Naive B cell (primary cell): ENCODE data around the gene ASB18. TPM values are rescaled to one million over a fixed set of nuclear protein-coding genes. Genes with fewer than 3 reads are reported as not detected.

Experiments
- ATAC-seq, 2 donors: fragments of 150-1000 bp; cut with Tn5 transposase; 2 replicates each; pipeline ENCODE4 v1.10.0; 2021; ENCODE audit warnings: low read depth in 2 of 2, mild to moderate bottlenecking in 2 of 2, moderate library complexity in 2 of 2
- DNase-seq: peaks from one replicate; pipeline ENCODE4 v3.0.0; 2022
- H3K27ac Mint-ChIP-seq, 6 donors: one replicate each; pipeline ENCODE4 v1.8.0; 2020 to 2022; ENCODE audit warnings: mild to moderate bottlenecking in 6 of 6, mixed read lengths in 6 of 6, moderate library complexity in 5 of 6, inconsistent platforms in 2 of 6
- H3K27me3 Mint-ChIP-seq, 3 donors: one replicate each; pipeline ENCODE4 v1.8.0; 2021 to 2022; ENCODE audit warnings: mixed read lengths in 3 of 3, mild to moderate bottlenecking in 1 of 3
- H3K36me3 Mint-ChIP-seq, 2 donors: one replicate each; pipeline ENCODE4 v1.8.0; 2020 to 2022; ENCODE audit warnings: mixed read lengths in 2 of 2, inconsistent platforms in 1 of 2, mild to moderate bottlenecking in 1 of 2
- H3K4me1 Mint-ChIP-seq, 3 donors: one replicate each; pipeline ENCODE4 v1.8.0; 2020 to 2022; ENCODE audit warnings: mixed read lengths in 3 of 3, inconsistent platforms in 1 of 3, mild to moderate bottlenecking in 1 of 3, moderate library complexity in 1 of 3
- H3K4me3 Mint-ChIP-seq, 8 donors: one replicate each; pipeline ENCODE4 v1.8.0; 2020 to 2022; ENCODE audit warnings: mild to moderate bottlenecking in 8 of 8, mixed read lengths in 8 of 8, moderate library complexity in 8 of 8, inconsistent platforms in 2 of 8
- H3K9me3 Mint-ChIP-seq, 7 donors: one replicate each; pipeline ENCODE4 v1.8.0; 2020 to 2022; ENCODE audit warnings: mixed read lengths in 7 of 7, mild to moderate bottlenecking in 5 of 7, inconsistent platforms in 2 of 7, moderate library complexity in 1 of 7
- polyA plus RNA-seq, 6 donors: library from polyadenylated mRNA; unstranded; fragments of 300-500 nt; fragmentation: Illumina TruSeq; gene quantifications; one replicate each; pipeline ENCODE4 v1.2.3, GENCODE V29; 2021; ENCODE audit warnings: low read depth in 6 of 6

ASB18 gene
- polyA plus RNA-seq, 6 donors from 2014 or later, result not detected

DNA sequence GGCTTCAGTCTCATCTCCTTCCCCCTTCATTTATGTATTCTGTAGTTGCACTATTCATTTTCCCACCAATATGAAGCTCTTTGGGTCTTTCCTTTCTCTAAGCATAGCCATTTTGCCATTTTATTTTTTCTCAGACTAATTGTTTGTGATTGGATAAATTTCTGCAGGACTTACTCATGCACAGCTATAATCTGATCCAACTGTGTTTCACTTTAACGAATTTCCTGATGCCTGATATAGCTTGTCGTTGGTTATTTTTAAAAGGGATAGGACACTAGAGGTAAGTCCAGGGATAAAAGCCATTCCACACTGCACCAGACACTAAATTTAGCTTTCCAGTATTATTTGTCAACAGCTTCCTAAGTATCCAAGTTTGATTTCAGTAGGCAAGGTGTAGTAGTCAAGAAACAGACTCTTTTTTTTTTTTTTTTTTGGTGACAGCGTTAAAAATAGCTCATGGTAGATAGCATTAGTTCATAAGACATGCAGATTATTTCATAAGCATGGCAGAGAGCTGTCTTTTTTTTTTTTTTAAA, 17.4 kb downstream of the ASB18 start:
- H3K4me3 Mint-ChIP-seq, result no peak overlapping the region
- H3K9me3 Mint-ChIP-seq, result peaks cover 0 to 3% (median 0%) of the 10 kb centered on the region in 7 donors
- no peaks in the 10 kb centered on the region for H3K36me3 Mint-ChIP-seq
- no peak overlapping the region for H3K27ac Mint-ChIP-seq
- ATAC-seq, result no peak
- H3K4me1 Mint-ChIP-seq, result no peaks in the 10 kb centered on the region
- no peak for DNase-seq
- H3K27me3 Mint-ChIP-seq, result peaks cover 5 to 28% (median 14%) of the 10 kb centered on the region in 3 donors

- Mint-ChIP-seq H3K4me1 (no peaks in the 10 kb centered on the region), H3K27ac (no peak overlapping the region), H3K27me3 (peaks cover 13 to 41% (median 18%) of the 10 kb centered on the region in 3 donors), H3K36me3 (no peaks in the 10 kb centered on the region), H3K4me3 (no peak overlapping the region), H3K9me3 (peaks cover 0 to 3% (median 0%) of the 10 kb centered on the region in 7 donors)
- ATAC-seq (no peak), DNase-seq (no peak)
Observed at GRCh38 chr2:236244256-236244655, 19.9 kb downstream of the ASB18 start.

DNA sequence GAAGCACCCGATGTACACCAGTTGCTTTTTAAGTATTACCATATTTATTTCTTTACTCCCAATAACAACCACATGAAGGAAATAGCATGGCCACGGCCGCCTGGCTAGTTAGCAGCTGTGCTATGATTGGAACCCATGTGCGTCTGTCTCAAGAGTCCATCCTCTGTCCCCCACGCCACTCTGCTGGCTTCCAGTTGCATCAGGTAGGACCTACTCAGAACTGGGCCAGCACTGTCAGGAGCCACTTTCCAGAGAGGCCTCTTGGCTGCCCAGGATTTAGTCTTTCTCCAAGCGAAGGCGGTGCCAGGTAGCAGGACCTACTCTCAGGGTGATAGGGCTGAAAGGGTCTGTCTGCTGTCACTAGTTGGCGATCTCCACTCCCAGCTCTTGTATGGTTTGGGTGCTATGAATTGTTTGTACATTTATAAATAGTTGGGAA, 22.1 kb downstream of the ASB18 start:
- Mint-ChIP-seq H3K9me3 (peaks cover 0 to 8% (median 0%) of the 10 kb centered on the region in 7 donors), H3K4me1 (peaks cover 0 to 5% (median 4%) of the 10 kb centered on the region in 3 donors), H3K27ac (no peak overlapping the region), H3K36me3 (peaks cover 0 to 8% of the 10 kb centered on the region in 2 donors), H3K27me3 (peaks cover 18 to 49% (median 31%) of the 10 kb centered on the region in 3 donors), H3K4me3 (no peak overlapping the region)
- DNase-seq, result no peak
- no peak for ATAC-seq

- Mint-ChIP-seq H3K4me3 (no peak overlapping the region), H3K27me3 (peaks cover 20 to 53% (median 34%) of the 10 kb centered on the region in 3 donors), H3K36me3 (peaks cover 0 to 8% of the 10 kb centered on the region in 2 donors), H3K27ac (no peak overlapping the region), H3K4me1 (peaks cover 0 to 5% (median 4%) of the 10 kb centered on the region in 3 donors), H3K9me3 (peaks cover 0 to 8% (median 0%) of the 10 kb centered on the region in 7 donors)
- DNase-seq (no peak), ATAC-seq (no peak)
Observed at GRCh38 chr2:236241181-236242056, 22.8 kb downstream of the ASB18 start.

DNA sequence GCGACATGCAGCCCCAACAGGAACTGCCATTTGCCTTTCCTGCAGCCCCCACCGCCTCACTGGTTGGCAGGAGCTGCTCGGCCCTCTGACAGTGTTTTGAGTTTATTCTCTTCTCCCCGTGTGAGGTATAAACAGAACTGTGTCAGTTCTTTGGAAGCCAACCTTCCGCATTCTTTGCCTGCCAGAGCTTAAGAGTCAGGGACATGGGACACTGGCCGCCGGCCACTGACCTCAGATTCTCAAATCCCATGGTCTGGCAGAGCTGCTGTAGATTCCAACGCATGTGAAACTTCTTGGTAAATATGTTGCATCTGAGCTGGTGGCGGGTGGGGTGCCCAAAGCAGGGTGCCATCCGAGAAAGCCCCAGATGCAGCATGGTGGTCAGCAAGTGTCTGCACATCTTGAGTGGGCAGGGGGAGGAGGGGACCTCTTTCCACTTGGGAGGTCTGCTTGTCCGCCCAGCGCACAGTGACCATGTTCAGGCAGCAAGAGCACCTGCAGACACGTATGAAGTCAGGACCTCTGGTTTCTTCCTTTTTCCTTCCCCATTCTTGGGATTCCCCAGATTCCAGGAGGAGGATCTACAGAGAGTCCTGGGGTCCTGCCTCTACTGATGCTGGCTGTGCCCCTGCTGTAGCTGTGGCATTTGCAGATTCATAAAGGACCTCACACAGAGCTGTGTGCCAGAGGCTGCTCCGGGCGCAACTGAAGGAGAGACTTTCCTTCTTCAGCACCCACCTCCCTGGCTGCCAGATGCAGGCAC, 23.8 kb downstream of the ASB18 start:
- ATAC-seq (no peak), DNase-seq (no peak)
- Mint-ChIP-seq H3K4me3 (peak overlapping the region in 1 of 8 donors; percentile 74), H3K4me1 (peaks cover 0 to 5% (median 4%) of the 10 kb centered on the region in 3 donors), H3K27me3 (peaks cover 30 to 58% (median 38%) of the 10 kb centered on the region in 3 donors), H3K27ac (no peak overlapping the region), H3K36me3 (peaks cover 0 to 8% of the 10 kb centered on the region in 2 donors), H3K9me3 (peaks cover 0 to 6% (median 1%) of the 10 kb centered on the region in 7 donors)

DNA sequence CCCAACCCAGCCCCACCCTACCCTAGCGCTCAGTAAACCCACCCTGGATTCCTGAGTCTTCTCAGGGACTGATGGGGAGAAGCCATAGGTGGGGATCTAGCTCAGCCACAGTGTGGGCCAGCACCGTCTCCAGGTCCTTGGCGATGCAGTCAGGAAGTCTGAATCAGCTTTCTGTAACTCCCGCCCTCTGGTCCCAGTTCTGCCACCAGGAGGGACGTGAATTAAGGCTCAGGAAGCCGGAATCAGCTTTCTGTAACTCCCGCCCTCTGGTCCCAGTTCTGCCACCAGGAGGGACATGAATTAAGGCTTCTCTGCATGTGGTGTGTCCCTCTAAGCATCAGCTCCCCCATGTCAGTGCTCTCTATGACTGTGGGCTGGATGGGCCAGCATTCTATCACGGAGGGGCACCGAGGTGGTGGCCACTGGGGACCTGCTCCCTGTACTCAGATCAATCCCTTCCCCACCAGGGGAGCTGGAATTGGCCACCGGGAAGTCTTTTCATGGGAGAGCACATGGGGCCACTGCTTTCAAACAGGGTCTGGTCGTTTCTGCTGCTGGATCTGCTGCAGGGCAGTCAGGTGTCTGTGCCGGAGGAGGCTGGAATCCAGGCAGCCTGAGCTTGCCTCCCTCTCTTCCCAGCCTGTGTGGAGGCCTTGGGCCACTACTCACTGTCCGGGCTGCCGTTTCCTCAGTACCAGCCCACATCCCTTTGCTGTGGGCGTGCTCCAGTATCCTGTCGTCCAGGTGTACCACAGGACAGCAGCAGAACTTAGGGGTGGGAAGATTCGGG, 24.7 kb downstream of the ASB18 start:
- Mint-ChIP-seq H3K27ac (no peak overlapping the region), H3K27me3 (peaks cover 35 to 58% (median 36%) of the 10 kb centered on the region in 3 donors), H3K9me3 (peaks cover 0 to 9% (median 5%) of the 10 kb centered on the region in 7 donors), H3K4me1 (peaks cover 0 to 5% (median 4%) of the 10 kb centered on the region in 3 donors), H3K4me3 (no peak overlapping the region), H3K36me3 (peaks cover 0 to 8% of the 10 kb centered on the region in 2 donors)
- DNase-seq (no peak), ATAC-seq (no peak)

DNA sequence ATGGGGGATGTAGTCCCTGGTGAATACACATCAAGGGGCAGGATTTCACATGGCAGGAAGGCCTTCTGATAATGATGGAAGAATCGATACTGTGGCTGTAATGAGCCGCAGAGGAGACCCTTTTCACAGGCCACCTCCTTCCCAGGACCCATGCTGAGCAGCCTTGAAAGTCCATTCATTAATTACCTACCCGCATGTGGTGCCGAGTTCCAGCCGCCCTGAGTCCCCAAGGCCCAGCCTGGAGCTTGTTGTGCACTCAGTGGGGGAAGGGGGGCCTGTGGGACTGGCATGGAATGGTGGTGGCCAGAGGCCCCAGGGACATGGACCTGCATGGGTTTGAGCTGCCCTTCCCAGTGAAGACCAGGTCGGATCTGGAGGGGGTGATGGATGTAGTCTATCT, 25.5 kb downstream of the ASB18 start:
- peaks cover 0 to 5% (median 4%) of the 10 kb centered on the region in 3 donors for H3K4me1 Mint-ChIP-seq
- peaks cover 0 to 8% of the 10 kb centered on the region in 2 donors for H3K36me3 Mint-ChIP-seq
- no peak overlapping the region for H3K27ac Mint-ChIP-seq
- ATAC-seq (no peak), DNase-seq (no peak)
- H3K27me3 Mint-ChIP-seq, result peaks cover 36 to 62% (median 43%) of the 10 kb centered on the region in 3 donors
- peaks cover 0 to 13% (median 9%) of the 10 kb centered on the region in 7 donors for H3K9me3 Mint-ChIP-seq
- H3K4me3 Mint-ChIP-seq, result peak overlapping the region in 1 of 8 donors; percentile 59

DNA sequence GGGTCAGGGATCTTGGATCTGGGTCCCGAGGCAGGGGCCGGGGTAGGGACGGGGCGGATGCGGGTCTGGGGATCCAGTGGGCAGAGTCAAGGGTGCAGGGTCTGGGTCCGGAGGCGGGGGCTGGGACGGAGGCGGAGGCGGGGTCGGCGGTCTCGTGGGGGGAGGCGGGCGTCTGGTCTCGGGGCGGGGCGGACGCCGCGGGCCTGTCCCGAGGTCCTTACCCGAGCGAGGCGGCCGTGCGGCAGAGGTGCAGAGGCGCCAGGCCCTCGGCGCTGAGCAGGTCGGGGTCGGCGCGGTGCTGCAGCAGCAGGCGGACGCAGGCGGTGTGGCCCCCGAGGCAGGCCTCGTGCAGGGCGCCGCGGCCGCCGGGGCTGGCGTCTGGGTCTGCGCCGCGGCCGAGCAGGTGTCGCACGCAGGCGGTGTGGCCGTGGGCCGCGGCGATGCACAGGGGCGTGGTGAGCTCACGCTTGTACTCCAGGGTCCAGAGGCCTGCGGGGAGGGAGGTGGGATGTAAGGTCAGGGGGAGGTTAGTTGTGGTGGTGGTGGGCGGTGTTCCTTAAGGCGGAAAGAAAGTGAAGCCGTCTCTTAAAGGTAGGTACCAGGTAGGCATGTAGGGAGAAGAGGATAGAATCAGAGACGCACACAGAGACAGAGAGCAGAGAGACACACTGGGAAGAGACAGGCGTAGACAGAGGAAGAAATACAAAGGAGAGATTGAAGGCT, 26.6 kb downstream of the ASB18 start:
- Mint-ChIP-seq H3K36me3 (peaks cover 0 to 8% of the 10 kb centered on the region in 2 donors), H3K9me3 (peaks cover 1 to 13% (median 10%) of the 10 kb centered on the region in 7 donors), H3K27me3 (peaks cover 36 to 62% (median 46%) of the 10 kb centered on the region in 3 donors), H3K27ac (no peak overlapping the region), H3K4me1 (peaks cover 0 to 5% (median 4%) of the 10 kb centered on the region in 3 donors), H3K4me3 (no peak overlapping the region)
- DNase-seq (no peak), ATAC-seq (no peak)

GRCh38 chr2:236236559-236237452, 27.4 kb downstream of the ASB18 start:
- Mint-ChIP-seq H3K9me3 (peaks cover 4 to 21% (median 10%) of the 10 kb centered on the region in 7 donors), H3K27me3 (peaks cover 41 to 62% (median 46%) of the 10 kb centered on the region in 3 donors), H3K36me3 (peaks cover 0 to 8% of the 10 kb centered on the region in 2 donors), H3K27ac (no peak overlapping the region), H3K4me3 (no peak overlapping the region), H3K4me1 (peaks cover 0 to 5% (median 4%) of the 10 kb centered on the region in 3 donors)
- DNase-seq, result no peak
- no peak for ATAC-seq

GRCh38 chr2:236229186-236229585, 35.0 kb downstream of the ASB18 start:
- H3K4me3 Mint-ChIP-seq, result no peak overlapping the region
- peaks cover 11 to 62% (median 37%) of the 10 kb centered on the region in 7 donors for H3K9me3 Mint-ChIP-seq
- no peak for ATAC-seq
- H3K4me1 Mint-ChIP-seq, result no peaks in the 10 kb centered on the region
- peaks cover 0 to 16% of the 10 kb centered on the region in 2 donors for H3K36me3 Mint-ChIP-seq
- H3K27ac Mint-ChIP-seq, result peak overlapping the region in 1 of 6 donors; percentile 12
- peaks cover 3 to 9% (median 8%) of the 10 kb centered on the region in 3 donors for H3K27me3 Mint-ChIP-seq
- DNase-seq, result no peak

DNA sequence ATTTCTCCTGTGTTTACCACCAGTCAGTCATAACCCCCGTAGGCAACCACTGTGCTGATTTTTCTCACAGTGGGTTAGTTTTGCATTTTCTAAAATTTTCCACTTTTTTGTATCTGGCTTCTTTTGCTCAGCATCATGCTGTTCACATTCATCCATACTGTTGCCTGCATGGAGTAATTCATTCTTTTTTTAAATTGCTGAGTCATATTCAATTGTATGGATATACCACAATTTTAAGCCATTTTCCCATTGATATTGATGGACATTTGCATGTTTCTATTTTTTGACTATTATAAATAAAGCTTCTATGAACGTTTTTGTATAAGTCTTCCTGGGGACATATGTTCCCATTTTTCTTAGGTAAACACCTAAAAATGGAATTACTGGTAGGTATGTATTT, 40.5 kb downstream of the ASB18 start:
- ATAC-seq, result no peak
- H3K36me3 Mint-ChIP-seq, result peaks cover 4% of the 10 kb centered on the region in 2 donors
- H3K4me3 Mint-ChIP-seq, result no peak overlapping the region
- H3K27me3 Mint-ChIP-seq, result peaks cover 0 to 9% (median 6%) of the 10 kb centered on the region in 3 donors
- no peak overlapping the region for H3K27ac Mint-ChIP-seq
- no peaks in the 10 kb centered on the region for H3K4me1 Mint-ChIP-seq
- peaks cover 3 to 34% (median 18%) of the 10 kb centered on the region in 7 donors for H3K9me3 Mint-ChIP-seq
- DNase-seq, result no peak
